GM23338 (cell line): ENCODE measurements around the gene CCDC120.

ENCODE experiments used
- CREB1 ChIP-seq: fragments of 250-450 bp; sonication (Bioruptor Pico); IDR thresholded peaks from 2 replicates; pipeline ENCODE4 v1.5.0; 2020; ENCODE audit warnings: low read depth, mild to moderate bottlenecking, moderate library complexity
- EZH2 ChIP-seq: fragments of 200-600 bp; sonication (generic); IDR thresholded peaks from one replicate; pipeline ENCODE4 v1.8.0; 2017; ENCODE audit warnings: antibody characterized with exemption, mild to moderate bottlenecking, low read depth; ENCODE audit not compliant: unreplicated experiment
- EZH2phosphoT487 ChIP-seq: fragments of 200-600 bp; sonication (generic); IDR thresholded peaks from one replicate; pipeline ENCODE4 v1.8.1; 2018; ENCODE audit warnings: antibody characterized with exemption; ENCODE audit not compliant: unreplicated experiment
- POLR2AphosphoS5 ChIP-seq: IDR thresholded peaks from 2 replicates; pipeline ENCODE4 v1.6.1; 2016; ENCODE audit warnings: antibody characterized with exemption, low read depth
- TF ChIP-seq, protein P1 (sequence below), 2 experiments: fragments of 200-600 bp in 1 of 2; sonication (generic) in 1 of 2; conservative IDR thresholded peaks; 2 replicates each; pipeline versions ENCODE4 v1.5.1 to v1.6.1; 2016 to 2017; ENCODE audit warnings: antibody characterized with exemption in 2 of 2, low read depth in 2 of 2, mild to moderate bottlenecking in 2 of 2, moderate library complexity in 1 of 2
- TF ChIP-seq, protein P2 (sequence below): IDR thresholded peaks from one replicate; pipeline ENCODE4 v1.6.1; 2018; ENCODE audit warnings: antibody characterized with exemption; ENCODE audit not compliant: unreplicated experiment

DNA sequence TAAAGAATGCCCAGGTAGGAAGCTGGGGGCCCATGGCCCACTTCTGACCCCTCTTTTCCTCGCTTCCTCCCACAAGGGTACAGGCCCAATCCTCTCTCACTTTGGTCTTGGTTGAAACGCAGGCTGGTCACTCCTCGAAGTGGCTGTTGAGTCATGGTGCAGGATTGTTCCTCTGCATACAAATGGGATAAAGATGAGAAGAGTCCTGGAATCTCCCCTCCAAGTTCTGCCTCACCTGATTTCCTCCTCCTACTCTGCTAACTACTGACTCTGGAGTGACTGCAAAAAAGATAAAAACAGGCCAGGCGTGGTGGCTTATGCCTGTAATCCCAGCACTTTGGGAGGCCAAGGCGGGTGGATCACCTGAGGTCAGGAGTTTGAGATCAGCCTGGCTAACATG, 19.1 kb downstream of the CCDC120 start:
- TF ChIP-seq, protein P1, sequence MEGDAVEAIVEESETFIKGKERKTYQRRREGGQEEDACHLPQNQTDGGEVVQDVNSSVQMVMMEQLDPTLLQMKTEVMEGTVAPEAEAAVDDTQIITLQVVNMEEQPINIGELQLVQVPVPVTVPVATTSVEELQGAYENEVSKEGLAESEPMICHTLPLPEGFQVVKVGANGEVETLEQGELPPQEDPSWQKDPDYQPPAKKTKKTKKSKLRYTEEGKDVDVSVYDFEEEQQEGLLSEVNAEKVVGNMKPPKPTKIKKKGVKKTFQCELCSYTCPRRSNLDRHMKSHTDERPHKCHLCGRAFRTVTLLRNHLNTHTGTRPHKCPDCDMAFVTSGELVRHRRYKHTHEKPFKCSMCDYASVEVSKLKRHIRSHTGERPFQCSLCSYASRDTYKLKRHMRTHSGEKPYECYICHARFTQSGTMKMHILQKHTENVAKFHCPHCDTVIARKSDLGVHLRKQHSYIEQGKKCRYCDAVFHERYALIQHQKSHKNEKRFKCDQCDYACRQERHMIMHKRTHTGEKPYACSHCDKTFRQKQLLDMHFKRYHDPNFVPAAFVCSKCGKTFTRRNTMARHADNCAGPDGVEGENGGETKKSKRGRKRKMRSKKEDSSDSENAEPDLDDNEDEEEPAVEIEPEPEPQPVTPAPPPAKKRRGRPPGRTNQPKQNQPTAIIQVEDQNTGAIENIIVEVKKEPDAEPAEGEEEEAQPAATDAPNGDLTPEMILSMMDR (conservative IDR thresholded peaks at IDR 0.05; ENCODE audit: low read depth in 2 of 2) = no peak
- TF ChIP-seq EZH2phosphoT487 (no peak), EZH2 (no peak), POLR2AphosphoS5 (no peak), CREB1 (CRISPR knock-in tag) (no peak)
- TF ChIP-seq, protein P2, sequence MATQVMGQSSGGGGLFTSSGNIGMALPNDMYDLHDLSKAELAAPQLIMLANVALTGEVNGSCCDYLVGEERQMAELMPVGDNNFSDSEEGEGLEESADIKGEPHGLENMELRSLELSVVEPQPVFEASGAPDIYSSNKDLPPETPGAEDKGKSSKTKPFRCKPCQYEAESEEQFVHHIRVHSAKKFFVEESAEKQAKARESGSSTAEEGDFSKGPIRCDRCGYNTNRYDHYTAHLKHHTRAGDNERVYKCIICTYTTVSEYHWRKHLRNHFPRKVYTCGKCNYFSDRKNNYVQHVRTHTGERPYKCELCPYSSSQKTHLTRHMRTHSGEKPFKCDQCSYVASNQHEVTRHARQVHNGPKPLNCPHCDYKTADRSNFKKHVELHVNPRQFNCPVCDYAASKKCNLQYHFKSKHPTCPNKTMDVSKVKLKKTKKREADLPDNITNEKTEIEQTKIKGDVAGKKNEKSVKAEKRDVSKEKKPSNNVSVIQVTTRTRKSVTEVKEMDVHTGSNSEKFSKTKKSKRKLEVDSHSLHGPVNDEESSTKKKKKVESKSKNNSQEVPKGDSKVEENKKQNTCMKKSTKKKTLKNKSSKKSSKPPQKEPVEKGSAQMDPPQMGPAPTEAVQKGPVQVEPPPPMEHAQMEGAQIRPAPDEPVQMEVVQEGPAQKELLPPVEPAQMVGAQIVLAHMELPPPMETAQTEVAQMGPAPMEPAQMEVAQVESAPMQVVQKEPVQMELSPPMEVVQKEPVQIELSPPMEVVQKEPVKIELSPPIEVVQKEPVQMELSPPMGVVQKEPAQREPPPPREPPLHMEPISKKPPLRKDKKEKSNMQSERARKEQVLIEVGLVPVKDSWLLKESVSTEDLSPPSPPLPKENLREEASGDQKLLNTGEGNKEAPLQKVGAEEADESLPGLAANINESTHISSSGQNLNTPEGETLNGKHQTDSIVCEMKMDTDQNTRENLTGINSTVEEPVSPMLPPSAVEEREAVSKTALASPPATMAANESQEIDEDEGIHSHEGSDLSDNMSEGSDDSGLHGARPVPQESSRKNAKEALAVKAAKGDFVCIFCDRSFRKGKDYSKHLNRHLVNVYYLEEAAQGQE = no peak
